ENCODE measurements around the gene PPP3R1. TPM values are rescaled to one million over a fixed set of nuclear protein-coding genes. Genes with fewer than 3 reads are reported as not detected.

The PPP3R1 gene
- total and polyA plus RNA-seq, 9 of the 15 experiments (the other 6 are each of a cell fraction or from before 2014, with no cell fraction given) = 3.7 to 70.0 (median 24.8) TPM

- TF ChIP-seq ZNF609 (CRISPR knock-in tag; IDR thresholded peaks at IDR 0.05; ENCODE audit: borderline replicate concordance) (no peak), MXI1 (IDR thresholded peaks at IDR 0.05; ENCODE audit: low read depth, low read length) (no peak), ZNF75A (CRISPR knock-in tag; IDR thresholded peaks at IDR 0.05) (no peak), DIDO1 (tag; IDR thresholded peaks at IDR 0.05; ENCODE audit: low read depth) (no peak), HDAC8 (tag; IDR thresholded peaks at IDR 0.05) (no peak), CBFA2T3 (IDR thresholded peaks at IDR 0.05) (no peak), MGA (IDR thresholded peaks at IDR 0.05) (peak; percentile 76), USF2 (CRISPR knock-in tag; IDR thresholded peaks at IDR 0.05) (peak; percentile 79), RFX7 (CRISPR knock-in tag; IDR thresholded peaks at IDR 0.05) (no peak)
Measured at GRCh38 chr2:68287580-68288441, 35.5 kb upstream of the PPP3R1 start (continued).

Data from K562 (cell line).